GM12878 (cell line): Measurements from ENCODE around the gene HAUS1. TPM values are rescaled to one million over a fixed set of nuclear protein-coding genes. Genes with fewer than 3 reads are reported as not detected.
A peak's percentile ranks its signal among the peaks of the same experiment; 100 is the strongest.

Experiments
- BCL11A ChIP-seq: IDR thresholded peaks from 2 replicates; pipeline ENCODE4 v1.6.1; 2011; ENCODE audit warnings: low read depth, low read length
- BHLHE40 ChIP-seq, 2 experiments: fragments of 450-650 bp in 1 of 2; IDR thresholded peaks; 2 replicates each; pipeline ENCODE4 v1.6.1; 2011 to 2017; ENCODE audit warnings: low read depth in 2 of 2, borderline replicate concordance in 1 of 2, improper control_type of control experiment in 1 of 2, low read length in 1 of 2, mild to moderate bottlenecking in 1 of 2
- FOXM1 ChIP-seq: IDR thresholded peaks from 2 replicates; pipeline ENCODE4 v1.6.1; 2012; ENCODE audit warnings: low read depth, mild to moderate bottlenecking, inconsistent platforms, low read length, moderate library complexity
- HCFC1 ChIP-seq: fragments of 150-350 bp; IDR thresholded peaks from 2 replicates; pipeline ENCODE4 v1.6.1; 2014; ENCODE audit warnings: low read length
- HDAC2 ChIP-seq: fragments of 200-600 bp; sonication (generic); IDR thresholded peaks from 2 replicates; pipeline ENCODE4 v1.6.1; 2017
- IKZF1 ChIP-seq: fragments of 450-650 bp; conservative IDR thresholded peaks from 2 replicates; pipeline ENCODE4 v1.6.1; 2017; ENCODE audit warnings: antibody characterized with exemption, mild to moderate bottlenecking
- IRF4 ChIP-seq: IDR thresholded peaks from 2 replicates; pipeline ENCODE4 v1.6.1; 2011; ENCODE audit warnings: low read depth, low read length
- JUNB ChIP-seq: IDR thresholded peaks from 2 replicates; pipeline ENCODE4 v1.6.1; 2016; ENCODE audit warnings: antibody characterized with exemption, mild to moderate bottlenecking
- MEF2A ChIP-seq: IDR thresholded peaks from 2 replicates; pipeline ENCODE4 v1.6.1; 2011; ENCODE audit warnings: low read depth, mild to moderate bottlenecking, low read length, moderate library complexity; ENCODE audit not compliant: insufficient read depth
- MYB ChIP-seq: fragments of 150-350 bp; IDR thresholded peaks from 2 replicates; pipeline ENCODE4 v1.6.1; 2014; ENCODE audit warnings: mild to moderate bottlenecking, low read depth, low read length, borderline replicate concordance
- SPI1 ChIP-seq: IDR thresholded peaks from 2 replicates; pipeline ENCODE4 v1.6.1; 2011; ENCODE audit warnings: low read depth, mild to moderate bottlenecking, low read length, moderate library complexity, borderline replicate concordance; ENCODE audit not compliant: insufficient read depth
- SREBF2 ChIP-seq: IDR thresholded peaks from 2 replicates; pipeline ENCODE4 v1.6.1; 2012; ENCODE audit warnings: mild to moderate bottlenecking, low read length
- SRF ChIP-seq, 2 experiments: IDR thresholded peaks; 2 replicates each; pipeline ENCODE4 v1.6.1; 2011; ENCODE audit warnings: low read depth in 2 of 2, low read length in 2 of 2, mild to moderate bottlenecking in 1 of 2, moderate library complexity in 1 of 2
- ZBED1 ChIP-seq: IDR thresholded peaks from 2 replicates; pipeline ENCODE4 v1.6.1; 2016; ENCODE audit warnings: borderline replicate concordance
- polyA plus RNA-seq, 11 experiments: library from polyadenylated mRNA; depleted of rRNA in 4 of 11; unstranded in 6 of 11; stranded (reverse) in 5 of 11; fragments of >200 nt; fragmentation: Nextera tagmentation in 4 of 11; fragmentation: Illumina TruSeq in 1 of 11; extraction: Ambion mirVana in 4 of 11; extraction: Trizol in 1 of 11; gene quantifications; 1 replicate in 1 of 11; 2 replicates in 10 of 11; pipeline versions ENCODE4 v1.2.1 to v1.2.3, GENCODE V29; 2011 to 2016; ENCODE audit warnings: inconsistent platforms in 2 of 11, missing spikeins in 2 of 11, low read depth in 1 of 11
- total RNA-seq, 4 experiments: library from RNA; depleted of rRNA in 3 of 4; stranded (reverse); fragments of >200 nt in 3 of 4; fragmentation: Illumina TruSeq in 1 of 4; extraction: Trizol in 1 of 4; gene quantifications; 2 replicates each; pipeline versions ENCODE4 v1.2.1 to v1.2.3, GENCODE V29; 2013 to 2021
- TF ChIP-seq, protein P1 (sequence below): fragments of 450-650 bp; IDR thresholded peaks from 2 replicates; pipeline ENCODE4 v1.6.1; 2017; ENCODE audit warnings: borderline replicate concordance
- TF ChIP-seq, protein P2 (sequence below): fragments of 450-650 bp; IDR thresholded peaks from 2 replicates; pipeline ENCODE4 v1.6.1; 2017; ENCODE audit warnings: mild to moderate bottlenecking, moderate library complexity
- TF ChIP-seq, protein P3 (sequence below): IDR thresholded peaks from 2 replicates; pipeline ENCODE4 v1.6.1; 2011; ENCODE audit warnings: borderline replicate concordance, low read depth, mild to moderate bottlenecking, moderate library complexity, low read length; ENCODE audit not compliant: insufficient read depth, poor library complexity, severe bottlenecking
- TF ChIP-seq, protein P4 (sequence below): IDR thresholded peaks from 2 replicates; pipeline ENCODE4 v1.6.1; 2011; ENCODE audit warnings: mild to moderate bottlenecking, low read depth, low read length, moderate library complexity; ENCODE audit not compliant: insufficient replicate concordance

HAUS1 gene
- total and polyA plus RNA-seq, 10 of the 15 experiments (the other 5 are each of a cell fraction or from before 2014, with no cell fraction given): 41.2 to 182 (median 91.9) TPM

DNA sequence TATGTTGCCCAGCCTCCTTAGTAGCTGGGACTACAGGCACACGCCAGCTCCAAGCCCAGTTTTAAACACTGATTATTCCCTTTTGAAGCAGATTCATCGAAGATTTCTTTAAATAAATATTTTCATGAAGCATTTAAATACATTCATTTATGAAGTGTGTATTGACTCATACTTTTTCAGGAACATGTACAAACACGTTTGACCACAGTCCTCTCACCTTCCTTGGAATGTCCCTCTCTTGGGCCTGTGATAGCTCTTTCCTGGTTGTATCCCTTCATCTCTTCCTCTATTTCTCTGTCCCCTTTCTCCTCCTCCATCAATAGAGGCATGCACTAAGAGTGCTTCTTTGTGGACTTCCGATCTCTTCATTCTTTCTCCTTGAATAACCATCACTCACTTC is 34.7 kb upstream of the HAUS1 start (continued):
- TF ChIP-seq MYB (no peak), SREBF2 (no peak), ZBED1 (peak; percentile 59; the same call in 1 of the 2 replicates), SPI1 (0 out of 2 replicates have a peak, but pooled peaks have one; percentile 2), BCL11A (peak; percentile 61; the same call in 1 of the 2 replicates), JUNB (peak; percentile 90), IRF4 (peak; percentile 78; the same call in 1 of the 2 replicates), FOXM1 (peak; percentile 57; the same call in 1 of the 2 replicates), HDAC2 (no peak), HCFC1 (no peak), MEF2A (0 out of 2 replicates have a peak, but pooled peaks have one; percentile 38), BHLHE40 (IDR thresholded peaks at IDR 0.05; ENCODE audit: borderline replicate concordance in 1 of 2, low read depth in 2 of 2, low read length in 1 of 2) (no peak), SRF (IDR thresholded peaks at IDR 0.05; ENCODE audit: low read depth in 2 of 2, low read length in 2 of 2) (peak in 1 of 2 experiments; percentile 47; a peak in 1 of 4 replicates), IKZF1 (no peak)
- TF ChIP-seq, protein P1, sequence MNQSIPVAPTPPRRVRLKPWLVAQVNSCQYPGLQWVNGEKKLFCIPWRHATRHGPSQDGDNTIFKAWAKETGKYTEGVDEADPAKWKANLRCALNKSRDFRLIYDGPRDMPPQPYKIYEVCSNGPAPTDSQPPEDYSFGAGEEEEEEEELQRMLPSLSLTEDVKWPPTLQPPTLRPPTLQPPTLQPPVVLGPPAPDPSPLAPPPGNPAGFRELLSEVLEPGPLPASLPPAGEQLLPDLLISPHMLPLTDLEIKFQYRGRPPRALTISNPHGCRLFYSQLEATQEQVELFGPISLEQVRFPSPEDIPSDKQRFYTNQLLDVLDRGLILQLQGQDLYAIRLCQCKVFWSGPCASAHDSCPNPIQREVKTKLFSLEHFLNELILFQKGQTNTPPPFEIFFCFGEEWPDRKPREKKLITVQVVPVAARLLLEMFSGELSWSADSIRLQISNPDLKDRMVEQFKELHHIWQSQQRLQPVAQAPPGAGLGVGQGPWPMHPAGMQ: no peak
- TF ChIP-seq, protein P2, sequence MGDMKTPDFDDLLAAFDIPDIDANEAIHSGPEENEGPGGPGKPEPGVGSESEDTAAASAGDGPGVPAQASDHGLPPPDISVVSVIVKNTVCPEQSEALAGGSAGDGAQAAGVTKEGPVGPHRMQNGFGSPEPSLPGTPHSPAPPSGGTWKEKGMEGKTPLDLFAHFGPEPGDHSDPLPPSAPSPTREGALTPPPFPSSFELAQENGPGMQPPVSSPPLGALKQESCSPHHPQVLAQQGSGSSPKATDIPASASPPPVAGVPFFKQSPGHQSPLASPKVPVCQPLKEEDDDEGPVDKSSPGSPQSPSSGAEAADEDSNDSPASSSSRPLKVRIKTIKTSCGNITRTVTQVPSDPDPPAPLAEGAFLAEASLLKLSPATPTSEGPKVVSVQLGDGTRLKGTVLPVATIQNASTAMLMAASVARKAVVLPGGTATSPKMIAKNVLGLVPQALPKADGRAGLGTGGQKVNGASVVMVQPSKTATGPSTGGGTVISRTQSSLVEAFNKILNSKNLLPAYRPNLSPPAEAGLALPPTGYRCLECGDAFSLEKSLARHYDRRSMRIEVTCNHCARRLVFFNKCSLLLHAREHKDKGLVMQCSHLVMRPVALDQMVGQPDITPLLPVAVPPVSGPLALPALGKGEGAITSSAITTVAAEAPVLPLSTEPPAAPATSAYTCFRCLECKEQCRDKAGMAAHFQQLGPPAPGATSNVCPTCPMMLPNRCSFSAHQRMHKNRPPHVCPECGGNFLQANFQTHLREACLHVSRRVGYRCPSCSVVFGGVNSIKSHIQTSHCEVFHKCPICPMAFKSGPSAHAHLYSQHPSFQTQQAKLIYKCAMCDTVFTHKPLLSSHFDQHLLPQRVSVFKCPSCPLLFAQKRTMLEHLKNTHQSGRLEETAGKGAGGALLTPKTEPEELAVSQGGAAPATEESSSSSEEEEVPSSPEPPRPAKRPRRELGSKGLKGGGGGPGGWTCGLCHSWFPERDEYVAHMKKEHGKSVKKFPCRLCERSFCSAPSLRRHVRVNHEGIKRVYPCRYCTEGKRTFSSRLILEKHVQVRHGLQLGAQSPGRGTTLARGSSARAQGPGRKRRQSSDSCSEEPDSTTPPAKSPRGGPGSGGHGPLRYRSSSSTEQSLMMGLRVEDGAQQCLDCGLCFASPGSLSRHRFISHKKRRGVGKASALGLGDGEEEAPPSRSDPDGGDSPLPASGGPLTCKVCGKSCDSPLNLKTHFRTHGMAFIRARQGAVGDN: no peak
- TF ChIP-seq, protein P3, sequence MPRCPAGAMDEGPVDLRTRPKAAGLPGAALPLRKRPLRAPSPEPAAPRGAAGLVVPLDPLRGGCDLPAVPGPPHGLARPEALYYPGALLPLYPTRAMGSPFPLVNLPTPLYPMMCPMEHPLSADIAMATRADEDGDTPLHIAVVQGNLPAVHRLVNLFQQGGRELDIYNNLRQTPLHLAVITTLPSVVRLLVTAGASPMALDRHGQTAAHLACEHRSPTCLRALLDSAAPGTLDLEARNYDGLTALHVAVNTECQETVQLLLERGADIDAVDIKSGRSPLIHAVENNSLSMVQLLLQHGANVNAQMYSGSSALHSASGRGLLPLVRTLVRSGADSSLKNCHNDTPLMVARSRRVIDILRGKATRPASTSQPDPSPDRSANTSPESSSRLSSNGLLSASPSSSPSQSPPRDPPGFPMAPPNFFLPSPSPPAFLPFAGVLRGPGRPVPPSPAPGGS: peak; percentile 32
- TF ChIP-seq, protein P4, sequence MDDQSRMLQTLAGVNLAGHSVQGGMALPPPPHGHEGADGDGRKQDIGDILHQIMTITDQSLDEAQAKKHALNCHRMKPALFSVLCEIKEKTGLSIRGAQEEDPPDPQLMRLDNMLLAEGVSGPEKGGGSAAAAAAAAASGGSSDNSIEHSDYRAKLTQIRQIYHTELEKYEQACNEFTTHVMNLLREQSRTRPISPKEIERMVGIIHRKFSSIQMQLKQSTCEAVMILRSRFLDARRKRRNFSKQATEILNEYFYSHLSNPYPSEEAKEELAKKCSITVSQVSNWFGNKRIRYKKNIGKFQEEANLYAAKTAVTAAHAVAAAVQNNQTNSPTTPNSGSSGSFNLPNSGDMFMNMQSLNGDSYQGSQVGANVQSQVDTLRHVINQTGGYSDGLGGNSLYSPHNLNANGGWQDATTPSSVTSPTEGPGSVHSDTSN: no peak
